Omental fat pad (tissue), 4 donors: ENCODE data around the gene SIGLEC10. TPM values are rescaled to one million over a fixed set of nuclear protein-coding genes. Genes with fewer than 3 reads are reported as not detected.

ENCODE experiments used
- ATAC-seq: fragments of 150-250 bp; one replicate; pipeline ENCODE4 v1.9.1; 2016; ENCODE audit warnings: mild to moderate bottlenecking, moderate library complexity; ENCODE audit not compliant: low FRiP score
- DNase-seq: peaks from one replicate; pipeline ENCODE4 v3.0.0-alpha.2; 2019; ENCODE audit warnings: low spot score
- CTCF ChIP-seq, 3 donors: fragments of 450-650 bp; IDR thresholded peaks; one replicate each; pipeline ENCODE4 v1.5.1; 2016 to 2017; ENCODE audit warnings: antibody characterized with exemption in 3 of 3, mild to moderate bottlenecking in 3 of 3, moderate library complexity in 2 of 3
- small RNA-seq: library from RNA; depleted of rRNA; stranded (forward); fragments of <200 nt; gene quantifications from one replicate; pipeline ENCODE3, GENCODE V24; 2016
- total RNA-seq, 4 donors: library from RNA; depleted of rRNA; stranded (reverse); fragments of >200 nt; gene quantifications; one replicate each; pipeline ENCODE4 v1.1.0, GENCODE V29; 2016

The SIGLEC10 gene
- total RNA-seq, 4 donors from 2014 or later: 1.1 to 3.9 (median 2.8) TPM

- DNase-seq (no peak), ATAC-seq (no peak)
- TF ChIP-seq CTCF (IDR thresholded peaks at IDR 0.05): no peak
Measured at GRCh38 chr19:51361239-51361638, 56.2 kb downstream of the SIGLEC10 start.

Small RNA genes lying within 50 kb of the gene (small RNA-seq; reads per million reads assigned to genes)
- gene AC020914.5: not detected

Other genes with a start within 250 kb of the SIGLEC10 start
- gene CD33, start 192.6 kb downstream of the SIGLEC10 start, total RNA-seq: 10 to 100 TPM in 3 of 4 donors, 1 to 10 TPM in 1; 7.1 to 22.3 (median 18.0) TPM
- not detected for gene SIGLECL1, start 166.6 kb downstream of the SIGLEC10 start, total RNA-seq
- gene IGLON5, start 106.0 kb downstream of the SIGLEC10 start, total RNA-seq: 1 to 10 TPM in 3 of 4 donors, not detected in 1; 1.4 to 2.9 (median 1.7) TPM
- gene VSIG10L, start 75.5 kb downstream of the SIGLEC10 start, total RNA-seq: 1 to 10 TPM in 2 of 4 donors, under 1 TPM in 2; 0.47 to 1.0 (median 0.98) TPM
- 100 to 1,000 TPM; 136 to 251 (median 166) TPM for gene ETFB, start 51.3 kb downstream of the SIGLEC10 start, total RNA-seq
- gene CLDND2, start 48.6 kb downstream of the SIGLEC10 start, total RNA-seq: not detected
- 1 to 10 TPM in 2 of 4 donors, under 1 TPM in 1, not detected in 1; 0.56 to 4.0 (median 2.6) TPM for gene NKG7, start 45.0 kb downstream of the SIGLEC10 start, total RNA-seq
- not detected for gene LIM2, start 29.7 kb downstream of the SIGLEC10 start, total RNA-seq
- not detected for gene C19orf84, start 27.1 kb downstream of the SIGLEC10 start, total RNA-seq
- gene SIGLEC8, start 40.8 kb upstream of the SIGLEC10 start, total RNA-seq: 1 to 10 TPM in 1 of 4 donors, under 1 TPM in 1, not detected in 2; 0.46 to 1.4 TPM
- not detected for gene CEACAM18, start 60.9 kb upstream of the SIGLEC10 start, total RNA-seq
- gene SIGLEC12, start 84.2 kb upstream of the SIGLEC10 start, total RNA-seq: 1 to 10 TPM in 2 of 4 donors, not detected in 2; 1.1 TPM
- 1 to 10 TPM in 2 of 4 donors, under 1 TPM in 2; 0.38 to 1.4 (median 1.1) TPM for gene SIGLEC6, start 114.0 kb upstream of the SIGLEC10 start, total RNA-seq
- 10 to 100 TPM in 1 of 4 donors, 1 to 10 TPM in 3; 2.2 to 11.5 (median 6.0) TPM for gene ZNF175, start 153.6 kb upstream of the SIGLEC10 start, total RNA-seq
- under 1 TPM in 1 of 4 donors, not detected in 3; 0.19 TPM for gene SIGLEC5, start 212.8 kb upstream of the SIGLEC10 start, total RNA-seq
- gene SIGLEC14, start 229.2 kb upstream of the SIGLEC10 start, total RNA-seq: 10 to 100 TPM in 2 of 4 donors, 1 to 10 TPM in 1, not detected in 1; 1.9 to 12.6 (median 12.2) TPM